ENCODE results near the gene USH1C.

USH1C gene

GRCh38 chr11:17526326-17526725 is 17.9 kb downstream of the USH1C start:
- DNase-seq (ENCODE audit: low read depth in 3 of 3) = no peak

GRCh38 chr11:17525570-17525969 is 18.6 kb downstream of the USH1C start:
- no peak for DNase-seq (ENCODE audit: low read depth in 3 of 3)

DNA sequence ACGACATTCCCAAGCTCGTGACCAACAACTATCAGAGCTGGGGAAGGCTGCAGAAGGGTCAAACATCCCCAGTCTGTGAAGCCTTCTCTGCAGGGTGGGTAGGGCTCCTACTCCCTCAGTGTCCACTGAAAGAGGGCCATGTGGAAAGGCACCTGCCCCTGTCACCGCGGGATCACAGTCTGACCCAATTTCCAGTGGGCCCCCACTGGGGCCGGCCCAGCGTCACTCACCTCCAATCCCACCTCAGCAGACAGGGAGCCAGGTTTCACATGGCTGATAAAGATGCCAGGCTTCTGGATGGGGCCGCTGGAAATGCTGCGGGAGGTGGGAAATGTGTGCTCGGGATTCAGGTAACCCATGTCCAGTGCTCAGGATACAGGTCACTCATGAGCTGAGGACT is 20.0 kb downstream of the USH1C start:
- DNase-seq (ENCODE audit: low read depth in 3 of 3) = no peak

DNA sequence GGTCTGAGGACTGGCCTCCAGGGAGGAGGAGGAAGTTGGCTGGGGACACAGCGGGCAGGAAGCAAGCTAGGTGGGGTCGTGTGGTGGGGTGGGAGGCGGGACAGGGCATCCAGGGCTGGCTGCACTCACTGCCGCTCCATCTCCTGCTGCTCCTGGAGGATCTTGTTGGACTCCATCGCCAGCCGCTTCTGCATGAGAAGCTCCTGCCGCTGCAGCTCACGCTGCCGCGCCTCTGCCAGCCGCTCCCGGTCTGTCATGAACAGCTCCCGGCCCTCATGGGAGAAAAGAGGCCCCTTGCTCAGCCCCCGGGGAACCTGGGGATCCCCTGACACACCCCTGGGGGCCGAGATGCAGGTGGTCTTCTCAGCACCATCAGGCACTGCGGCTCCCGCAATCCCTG is 21.6 kb downstream of the USH1C start:
- DNase-seq (ENCODE audit: low read depth in 3 of 3) = no peak

- no peak for DNase-seq (ENCODE audit: low read depth in 3 of 3)
These were observed 22.9 kb downstream of the USH1C start for GRCh38 chr11:17521106-17521900.

DNA sequence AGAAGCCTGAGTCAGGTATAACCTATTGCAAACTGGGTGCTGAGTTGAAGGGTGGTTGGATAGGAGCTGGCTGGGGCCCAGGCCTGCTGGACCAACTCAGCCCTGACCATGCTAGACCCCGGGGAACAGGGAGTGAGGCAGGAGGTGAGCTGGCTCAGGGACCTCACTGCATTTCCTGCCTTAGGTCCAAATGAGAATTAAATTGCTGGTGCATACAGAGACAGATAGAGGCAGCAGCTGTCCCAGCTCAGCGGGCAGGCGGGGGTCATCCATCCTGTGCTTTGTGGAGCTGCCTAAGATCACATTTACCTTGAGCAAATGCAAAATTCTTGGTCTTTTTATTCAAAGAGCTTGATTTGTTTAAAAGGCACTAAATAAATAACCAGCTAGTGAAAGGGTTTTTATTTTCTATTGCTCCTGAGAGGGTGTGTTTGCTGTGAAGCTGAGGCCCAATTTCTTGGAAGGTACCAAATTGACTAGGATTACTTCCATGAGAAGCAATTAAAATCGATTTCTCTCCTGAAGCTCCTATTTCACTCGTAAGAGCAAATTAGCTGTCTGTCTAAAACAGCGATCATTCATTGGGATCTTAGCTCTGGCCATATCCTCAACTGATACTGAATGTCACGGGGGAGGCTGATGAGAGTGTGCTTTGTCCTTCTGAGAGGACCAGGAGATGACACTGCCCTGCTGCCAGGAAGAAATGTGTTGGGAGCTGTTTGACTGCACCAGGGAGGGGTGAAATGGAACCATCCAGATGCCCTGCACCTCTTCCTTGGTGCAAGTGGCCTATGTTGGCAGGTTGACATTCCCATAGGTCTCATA is 24.9 kb downstream of the USH1C start:
- DNase-seq (ENCODE audit: low read depth in 3 of 3) = no peak

GRCh38 chr11:17518366-17518765 is 25.9 kb downstream of the USH1C start:
- DNase-seq (ENCODE audit: low read depth in 3 of 3) = no peak

GRCh38 chr11:17517186-17517585 is 27.0 kb downstream of the USH1C start:
- no peak for DNase-seq (ENCODE audit: low read depth in 3 of 3)

- DNase-seq (ENCODE audit: low read depth in 3 of 3) = no peak
These were observed 27.6 kb downstream of the USH1C start for GRCh38 chr11:17516551-17517150.

- no peak for DNase-seq (ENCODE audit: low read depth in 3 of 3)
These were observed 28.6 kb downstream of the USH1C start for GRCh38 chr11:17515443-17516176.

GRCh38 chr11:17514476-17514875 is 29.7 kb downstream of the USH1C start:
- DNase-seq (ENCODE audit: low read depth in 3 of 3) = no peak

- no peak for DNase-seq (ENCODE audit: low read depth in 3 of 3)
These were observed 30.4 kb downstream of the USH1C start for GRCh38 chr11:17513853-17514252.

DNA sequence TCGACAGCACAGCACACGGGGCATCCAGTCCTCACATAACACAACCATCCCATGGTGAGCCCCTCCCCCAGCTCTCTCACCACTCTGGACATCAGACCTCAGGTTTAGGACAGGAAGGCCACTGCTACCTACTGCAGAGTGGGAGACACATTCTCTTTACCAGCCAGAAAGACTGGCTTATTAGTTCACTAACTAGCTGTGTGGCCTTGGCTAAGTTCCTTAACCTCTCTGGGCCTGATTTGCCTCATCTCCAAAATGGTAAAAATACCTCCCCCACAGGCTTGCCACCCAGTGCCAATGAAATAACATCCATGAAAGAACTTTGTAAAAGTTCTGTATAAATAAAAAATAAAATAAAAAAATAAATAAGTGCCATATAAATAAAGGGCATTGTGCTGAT is 32.1 kb downstream of the USH1C start:
- no peak for DNase-seq (ENCODE audit: low read depth in 3 of 3)

DNA sequence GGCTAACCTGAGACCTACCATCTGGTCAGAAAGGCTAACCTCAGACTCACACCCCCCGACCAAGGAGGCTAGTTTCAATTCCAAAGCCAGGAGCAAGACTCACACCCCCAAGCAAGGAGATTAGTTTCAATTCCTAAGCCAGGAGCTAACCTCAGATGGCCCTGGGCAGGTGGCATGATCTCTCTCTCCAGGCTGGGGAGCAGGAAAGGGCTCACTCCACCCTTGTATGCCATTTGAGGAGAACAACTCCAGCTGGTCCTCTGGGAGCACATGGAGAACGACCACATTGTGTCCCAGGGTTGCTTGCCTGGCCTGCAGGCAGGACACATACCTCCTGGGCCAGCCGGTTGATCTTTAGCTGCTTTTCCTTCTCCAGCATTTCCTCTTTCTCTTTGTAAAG is 32.6 kb downstream of the USH1C start:
- DNase-seq (ENCODE audit: low read depth in 3 of 3) = no peak

GRCh38 chr11:17510507-17511206 is 33.6 kb downstream of the USH1C start:
- DNase-seq (ENCODE audit: low read depth in 3 of 3) = no peak

DNA sequence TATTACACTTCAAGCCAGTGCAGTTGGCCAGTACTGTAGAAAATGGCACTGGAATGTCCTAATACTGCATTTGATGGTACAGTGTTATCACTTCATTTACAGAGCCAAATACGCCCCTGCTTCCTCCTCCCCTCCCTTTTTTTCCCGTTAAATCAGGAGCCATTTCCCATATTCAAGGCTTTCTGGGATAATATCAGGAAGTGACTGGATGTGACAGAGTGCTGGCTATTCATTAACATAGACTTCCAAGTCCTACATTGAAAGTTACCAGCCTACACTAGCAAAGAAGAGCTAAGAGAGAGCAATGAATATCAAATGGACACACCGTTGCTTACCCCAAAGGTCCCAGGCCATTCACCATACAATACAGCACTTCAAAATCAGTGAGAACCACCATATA is 35.4 kb downstream of the USH1C start:
- no peak for DNase-seq (ENCODE audit: low read depth in 3 of 3)

DNA sequence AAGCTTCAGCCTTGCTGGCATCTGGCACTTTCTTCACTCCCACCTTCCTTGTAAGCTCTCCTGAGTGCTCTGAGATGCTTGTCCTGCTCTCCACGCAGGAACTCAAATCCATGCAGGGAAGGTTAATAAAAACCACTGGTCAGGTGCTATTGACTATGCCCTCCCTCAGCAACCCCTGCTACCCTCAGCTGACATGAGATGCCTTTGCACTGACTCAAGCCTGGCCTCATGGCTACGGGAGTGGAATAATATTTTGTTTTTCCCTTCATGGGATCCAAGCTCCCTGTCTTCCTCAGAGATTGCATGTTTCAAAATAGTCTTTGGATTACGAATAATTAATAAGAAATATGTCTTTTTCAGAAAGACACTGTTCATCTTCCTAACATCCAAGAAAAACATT is 35.9 kb downstream of the USH1C start:
- no peak for DNase-seq (ENCODE audit: low read depth in 3 of 3)

DNA sequence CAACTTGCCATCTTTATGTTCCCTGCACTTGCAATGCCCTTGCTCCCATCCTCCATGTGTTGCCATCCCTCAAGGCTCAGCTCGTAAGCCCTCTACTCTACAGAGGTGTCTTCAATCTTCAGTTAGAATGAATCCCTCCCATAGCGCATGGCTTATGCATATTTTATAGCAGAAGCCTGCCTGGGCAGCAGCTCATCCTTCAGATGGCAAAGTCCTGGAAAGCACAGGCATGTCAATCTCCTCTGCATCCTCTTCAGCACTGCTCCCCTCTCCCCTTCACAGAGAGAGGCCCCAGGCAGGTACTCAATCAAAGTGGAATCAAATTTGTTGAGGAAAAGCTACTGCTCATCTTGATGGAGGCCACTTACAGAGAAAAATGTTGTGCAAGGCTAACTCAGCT is 36.4 kb downstream of the USH1C start:
- DNase-seq (ENCODE audit: low read depth in 3 of 3) = no peak

- DNase-seq (ENCODE audit: low read depth in 3 of 3) = no peak
These were observed 37.3 kb downstream of the USH1C start for GRCh38 chr11:17506942-17507341.

GRCh38 chr11:17506314-17506713 is 37.9 kb downstream of the USH1C start:
- DNase-seq (ENCODE audit: low read depth in 3 of 3) = no peak

GRCh38 chr11:17505146-17505545 is 39.1 kb downstream of the USH1C start:
- no peak for DNase-seq (ENCODE audit: low read depth in 3 of 3)

All from stimulated activated CD4-positive, alpha-beta T cell treated with anti-CD3 and anti-CD28 coated beads, TNF-alpha, amount 100 ng/mL, for 48 hours (primary cell).